CD4-positive, alpha-beta T cell treated with Interleukin-17A for 4 hours (primary cell): Measurements from ENCODE around the gene CLDN5.
"Not testable (repeated sequence)": the region's sequence is repeated elsewhere in the genome, so short reads cannot be mapped to it uniquely, and the experiment has no call there.

Experiments
- DNase-seq: peaks from one replicate; pipeline ENCODE4 v3.0.0-alpha.2; 2020; ENCODE audit warnings: mixed read lengths

The CLDN5 gene

GRCh38 chr22:19547620-19548019, 23.4 kb upstream of the CLDN5 start:
- no peak for DNase-seq

GRCh38 chr22:19546680-19547079, 22.5 kb upstream of the CLDN5 start:
- DNase-seq: no peak

GRCh38 chr22:19545935-19546207, 21.7 kb upstream of the CLDN5 start:
- no peak for DNase-seq

- no peak for DNase-seq
Measured at GRCh38 chr22:19543970-19544708, 19.9 kb upstream of the CLDN5 start.

GRCh38 chr22:19540394-19540793, 16.2 kb upstream of the CLDN5 start:
- DNase-seq: no peak

- DNase-seq: no peak
Measured at GRCh38 chr22:19537941-19538488, 13.8 kb upstream of the CLDN5 start.

- DNase-seq: no peak
Measured at GRCh38 chr22:19536564-19536963, 12.4 kb upstream of the CLDN5 start.

GRCh38 chr22:19535001-19535400, 10.8 kb upstream of the CLDN5 start:
- no peak for DNase-seq

- DNase-seq: no peak
Measured at GRCh38 chr22:19533857-19534256, 9.6 kb upstream of the CLDN5 start.

- no peak for DNase-seq
Measured at GRCh38 chr22:19533049-19533626, 8.9 kb upstream of the CLDN5 start.

- DNase-seq: not testable (repeated sequence)
Measured at GRCh38 chr22:19531327-19531726, 7.1 kb upstream of the CLDN5 start.

- no peak for DNase-seq
Measured at GRCh38 chr22:19530751-19531150, 6.5 kb upstream of the CLDN5 start.

GRCh38 chr22:19529811-19530210, 5.6 kb upstream of the CLDN5 start:
- DNase-seq: no peak

- no peak for DNase-seq
Measured at GRCh38 chr22:19527861-19528417, 3.7 kb upstream of the CLDN5 start.

GRCh38 chr22:19527321-19527721, 3.1 kb upstream of the CLDN5 start:
- no peak for DNase-seq

- no peak for DNase-seq
Measured at GRCh38 chr22:19526702-19527111, 2.5 kb upstream of the CLDN5 start.

- no peak for DNase-seq
Measured at GRCh38 chr22:19526076-19526701, 2.0 kb upstream of the CLDN5 start.

GRCh38 chr22:19525666-19526065, 1.5 kb upstream of the CLDN5 start:
- DNase-seq: no peak

GRCh38 chr22:19525116-19525660, 978 bp upstream of the CLDN5 start:
- no peak for DNase-seq

GRCh38 chr22:19523240-19524169, 705 bp downstream of the CLDN5 start:
- no peak for DNase-seq

- no peak for DNase-seq
Measured at GRCh38 chr22:19522881-19523239, 1.4 kb downstream of the CLDN5 start.

GRCh38 chr22:19522190-19522880, 1.9 kb downstream of the CLDN5 start:
- no peak for DNase-seq
